Stimulated activated CD8-positive, alpha-beta memory T cell treated with anti-CD3 and anti-CD28 coated beads, Interleukin-15, amount 100 ng/mL, for 48 hours (primary cell): ENCODE results near the gene GRAMD2B.
A peak's percentile ranks its signal among the peaks of the same experiment; 100 is the strongest.
"Not testable (repeated sequence)": the region's sequence is repeated elsewhere in the genome, so short reads cannot be mapped to it uniquely, and the experiment has no call there.

Experiments
- DNase-seq, 2 donors: peaks; one replicate each; pipeline ENCODE4 v3.0.0-alpha.2; 2020; ENCODE audit warnings: low read depth in 2 of 2

Gene GRAMD2B

DNA sequence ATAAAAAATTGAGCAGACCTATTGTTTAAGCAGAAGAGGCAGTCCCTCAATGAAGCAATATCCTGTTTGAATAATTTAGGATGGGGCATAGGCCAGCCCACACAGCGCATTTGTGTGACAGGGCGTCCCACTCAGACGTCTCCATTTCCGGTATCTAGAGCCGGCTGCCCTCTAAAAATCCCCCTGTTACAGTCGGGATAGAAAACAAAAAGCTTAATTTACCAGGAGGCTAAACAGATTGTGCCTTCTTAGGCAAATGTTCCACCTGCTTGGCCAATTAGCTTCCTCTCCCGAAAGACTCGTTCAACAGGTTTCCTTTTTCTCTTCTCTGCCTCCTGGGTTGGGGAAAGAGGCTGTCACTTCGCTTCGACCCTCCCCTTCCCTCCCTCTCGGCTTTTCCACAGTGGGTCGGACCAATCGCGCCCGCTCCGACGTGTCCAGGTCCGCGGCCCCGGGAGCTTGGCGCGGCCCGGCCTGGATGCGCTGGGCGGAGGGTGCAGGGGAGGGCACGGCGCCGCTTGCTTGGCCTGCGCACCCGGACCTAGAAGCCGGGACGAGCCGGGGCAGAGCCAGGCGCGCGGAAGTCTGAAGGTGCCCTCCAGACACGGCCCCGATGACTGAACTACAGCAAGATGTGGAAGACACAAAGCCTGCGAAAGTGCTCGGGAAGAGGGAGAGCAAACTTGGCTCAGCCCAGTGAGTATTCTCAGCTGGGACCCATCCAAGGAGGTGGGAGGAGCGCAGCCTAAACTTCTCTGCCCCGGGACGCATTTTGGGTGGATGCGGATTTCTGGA, at the start of gene GRAMD2B:
Gene GRAMD2B, plus strand, starts transcription at position 416 of the 795 bp plus-strand sequence. Its CDS starts 198 bp downstream, at position 614.
- peak; percentile 47 to 49 for DNase-seq

DNA sequence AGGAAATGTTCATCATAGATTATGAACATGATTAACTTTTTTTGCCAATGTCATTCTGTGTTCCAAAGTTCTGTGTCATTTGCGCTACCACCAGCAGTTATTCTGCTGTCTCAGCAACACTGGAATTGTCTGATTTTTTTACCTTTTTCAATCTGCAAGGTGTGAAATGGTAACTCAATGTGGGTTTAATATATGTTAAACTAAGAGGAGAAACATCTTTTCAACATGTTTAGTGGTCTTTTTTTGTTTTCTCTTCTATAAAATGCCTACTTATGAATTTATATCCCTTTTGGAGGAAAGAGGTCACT, 49.1 kb upstream of the GRAMD2B start:
- no peak for DNase-seq

GRCh38 chr5:126376443-126376842, 46.8 kb upstream of the GRAMD2B start:
- no peak for DNase-seq

- DNase-seq, result no peak
These were observed 45.8 kb upstream of the GRAMD2B start for GRCh38 chr5:126377424-126377823.

- DNase-seq, result not testable (repeated sequence)
These were observed 42.9 kb upstream of the GRAMD2B start for GRCh38 chr5:126380316-126380715.

- no peak for DNase-seq
These were observed 40.0 kb upstream of the GRAMD2B start for GRCh38 chr5:126383246-126383645.

GRCh38 chr5:126383776-126384175, 39.4 kb upstream of the GRAMD2B start:
- no peak for DNase-seq

- no peak for DNase-seq
These were observed 38.2 kb upstream of the GRAMD2B start for GRCh38 chr5:126384985-126385384.

DNA sequence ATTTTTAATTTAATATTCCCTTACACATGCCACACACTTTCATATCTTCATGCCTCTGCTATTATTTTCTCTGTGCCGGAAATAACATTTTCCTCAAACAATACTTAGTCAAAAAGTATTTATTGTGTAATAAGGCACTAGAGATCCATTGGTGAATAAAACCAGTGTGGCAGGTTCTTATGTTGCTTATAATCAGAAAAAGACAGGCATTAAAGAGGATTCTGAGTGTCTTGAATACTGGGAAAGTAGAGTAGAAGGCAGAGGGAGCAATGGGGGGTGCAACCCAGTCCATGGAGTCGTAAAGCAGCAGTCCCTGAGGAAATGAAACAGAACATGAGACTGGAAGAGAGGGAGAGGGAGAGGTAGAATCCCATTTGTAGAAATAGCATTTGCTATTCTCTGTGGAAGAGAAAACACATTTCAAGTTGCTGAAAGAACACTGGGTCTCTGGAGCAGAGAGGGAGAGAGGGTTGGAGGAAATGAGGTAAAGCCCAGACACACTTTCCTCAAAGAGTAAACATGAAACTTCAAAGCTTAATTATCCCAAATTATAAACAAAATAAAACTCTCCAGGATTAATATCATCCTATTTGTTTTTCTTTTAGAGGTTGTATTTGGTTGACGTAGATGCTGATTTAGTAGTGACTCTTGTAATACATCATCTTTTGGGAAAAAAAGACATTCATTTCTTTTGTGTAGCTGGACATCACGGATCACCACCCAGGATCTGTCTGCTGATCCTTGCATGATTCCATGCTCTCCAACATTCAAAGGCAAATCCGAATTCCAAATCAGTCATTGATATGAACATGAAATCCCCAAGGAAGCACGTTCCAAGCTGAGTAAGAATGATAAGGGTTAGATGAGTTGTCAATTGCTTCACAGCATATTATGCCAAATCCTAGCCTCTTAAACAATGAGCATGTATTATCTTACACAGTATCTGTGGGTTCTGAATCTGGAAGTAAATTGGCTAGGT, 37.4 kb upstream of the GRAMD2B start:
- no peak for DNase-seq

DNA sequence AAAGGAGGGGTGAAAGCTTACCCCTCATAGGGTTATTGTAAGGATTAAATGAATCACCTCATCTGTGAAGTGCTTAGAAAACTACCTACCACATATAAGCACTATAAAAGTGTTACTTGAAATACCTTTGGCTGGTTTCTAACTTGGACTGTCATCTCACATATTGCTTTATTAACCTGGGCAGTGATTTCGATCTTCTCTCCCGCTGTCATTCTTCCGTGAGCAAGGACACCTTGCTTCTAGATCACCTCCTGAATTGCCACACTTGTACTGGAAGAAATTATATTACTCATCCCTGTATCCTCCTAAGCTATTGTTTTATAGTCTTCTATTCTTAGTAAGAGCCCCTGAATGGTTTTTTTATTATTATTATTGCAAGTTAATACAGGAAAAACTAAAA, 34.0 kb upstream of the GRAMD2B start:
- DNase-seq, result no peak

- no peak for DNase-seq
These were observed 33.2 kb upstream of the GRAMD2B start for GRCh38 chr5:126390051-126390450.

DNA sequence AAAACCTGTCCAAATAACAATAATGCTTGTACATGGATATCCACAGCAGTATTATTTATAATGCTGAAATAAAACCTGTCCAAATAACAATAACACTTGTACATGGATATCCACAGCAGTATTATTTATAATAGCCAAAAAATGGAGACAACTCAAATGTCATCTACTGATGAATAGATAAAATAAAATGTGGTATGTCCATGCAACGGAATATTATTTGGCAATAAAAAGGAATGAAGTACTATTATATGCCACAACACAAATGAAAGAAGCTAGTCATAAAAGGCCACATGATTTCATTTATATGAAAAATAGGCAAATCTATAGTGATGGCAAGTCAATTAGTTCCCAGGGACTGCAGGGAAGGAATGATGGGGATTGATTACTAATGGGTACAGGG, 31.8 kb upstream of the GRAMD2B start:
- DNase-seq, result no peak

- no peak for DNase-seq
These were observed 28.9 kb upstream of the GRAMD2B start for GRCh38 chr5:126394211-126394788.

GRCh38 chr5:126395198-126395597, 28.0 kb upstream of the GRAMD2B start:
- DNase-seq, result no peak

DNA sequence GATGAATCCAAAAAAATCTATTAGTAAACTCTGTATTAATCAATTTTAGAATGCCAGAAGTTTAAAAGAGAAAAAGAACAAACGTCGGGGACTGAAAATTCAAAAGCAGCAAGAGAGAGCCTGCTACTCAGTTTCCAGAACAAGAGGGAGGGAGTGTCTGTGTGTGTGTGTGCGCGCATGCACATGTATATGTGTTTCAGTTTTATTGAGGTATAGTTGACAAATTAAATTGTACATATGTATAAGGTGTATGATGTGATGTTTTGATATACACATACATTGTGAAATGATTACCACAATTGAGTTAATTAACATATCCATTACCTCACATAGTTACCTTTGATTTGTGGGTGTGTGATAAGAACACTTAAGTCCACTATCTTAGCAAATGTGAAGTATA, 27.6 kb upstream of the GRAMD2B start:
- no peak for DNase-seq

- DNase-seq, result not testable (repeated sequence)
These were observed 26.5 kb upstream of the GRAMD2B start for GRCh38 chr5:126396721-126397120.

DNA sequence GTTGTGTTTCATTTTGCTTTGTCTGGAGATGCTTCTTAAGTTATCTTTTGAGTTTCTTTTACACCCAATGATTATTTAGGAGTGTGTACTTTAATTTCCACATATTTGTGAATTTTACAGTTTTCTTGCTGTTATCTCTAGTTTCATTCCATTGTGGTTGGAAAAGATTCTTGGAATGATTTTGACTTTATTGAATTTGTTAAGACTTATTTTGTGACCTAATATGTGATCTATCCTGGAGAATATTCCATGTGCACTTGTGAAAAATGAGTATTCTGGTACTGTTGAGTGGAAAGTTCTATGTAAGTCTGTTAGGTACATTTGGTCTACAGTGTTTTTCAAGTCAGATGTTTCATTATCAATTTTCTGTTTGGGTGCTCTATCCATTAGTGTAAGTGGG, 24.4 kb upstream of the GRAMD2B start:
- no peak for DNase-seq

GRCh38 chr5:126400621-126401251, 22.5 kb upstream of the GRAMD2B start:
- DNase-seq, result no peak

DNA sequence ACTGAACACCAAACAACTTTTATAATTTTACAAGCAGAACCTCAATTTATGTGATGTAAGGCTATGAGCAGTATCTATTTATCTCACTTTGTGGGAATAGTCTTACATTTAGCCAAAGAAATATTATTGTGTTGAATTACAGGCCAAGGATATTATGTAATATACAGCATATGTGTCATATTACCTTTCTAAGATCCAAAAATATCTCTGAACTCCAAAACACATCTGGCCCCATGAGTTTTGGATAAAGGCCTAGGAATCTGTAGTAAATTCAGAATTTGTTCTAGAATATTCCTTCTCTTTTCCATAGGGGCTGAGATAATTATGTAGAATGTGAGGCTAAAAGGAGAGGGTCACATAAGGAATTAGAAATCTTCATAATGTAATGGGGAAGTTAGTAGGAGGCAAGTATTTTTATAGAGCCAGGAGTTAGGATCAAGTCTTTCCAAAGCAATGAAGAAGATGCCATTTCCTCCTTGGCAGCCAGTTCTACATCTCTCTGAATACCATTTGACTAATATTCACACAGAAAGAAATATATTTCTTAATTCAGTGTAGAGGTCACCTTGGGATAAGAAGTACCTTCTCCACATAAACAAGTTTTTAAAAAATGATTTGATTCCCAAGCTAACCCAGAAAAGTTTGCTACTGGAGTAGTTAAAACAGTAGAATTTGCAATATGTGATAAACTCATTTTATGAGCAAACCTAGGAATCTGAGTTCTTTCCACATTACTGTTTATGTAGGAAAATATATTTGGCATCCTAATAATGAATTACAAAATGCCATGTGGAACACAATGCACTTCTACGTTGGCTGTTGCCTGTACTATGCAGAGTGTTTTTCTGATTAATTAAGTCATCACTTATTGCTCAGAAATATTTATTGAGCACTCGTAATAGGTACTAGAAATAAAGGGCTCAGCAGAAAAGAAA, 20.3 kb upstream of the GRAMD2B start:
- no peak for DNase-seq

GRCh38 chr5:126403876-126404275, 19.3 kb upstream of the GRAMD2B start:
- DNase-seq, result no peak

DNA sequence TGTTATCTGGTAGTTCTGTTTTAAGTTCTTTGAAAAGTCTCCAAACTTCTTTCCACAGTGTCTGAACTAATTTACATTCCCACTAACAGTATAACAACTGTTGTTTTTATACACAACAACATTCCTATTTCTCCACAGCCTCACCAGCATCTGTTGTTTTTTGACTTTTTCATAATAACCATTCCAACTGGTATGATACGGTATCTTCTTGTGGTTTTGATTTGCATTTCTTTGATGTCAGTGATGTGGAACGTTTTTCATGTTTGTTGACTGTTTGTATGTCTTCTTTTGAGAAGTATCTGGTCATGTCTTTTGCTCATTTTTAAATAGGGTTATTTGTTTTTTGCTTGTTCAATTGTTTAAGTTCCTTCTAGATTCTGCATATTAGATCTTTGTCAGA, 12.6 kb upstream of the GRAMD2B start:
- no peak for DNase-seq
